Thyroid gland (tissue), 4 donors: ENCODE measurements around the gene ADAMTS17. TPM values are rescaled to one million over a fixed set of nuclear protein-coding genes. Genes with fewer than 3 reads are reported as not detected.

Source experiments
- DNase-seq, 2 donors: peaks; one replicate each; pipeline ENCODE4 v3.0.0-alpha.2; 2019
- H3K27ac ChIP-seq, 3 donors: fragments of 200-600 bp; sonication (generic); 1 replicate in 2 of 3; 2 replicates in 1 of 3; pipeline ENCODE4 v1.5.1; 2016 to 2019; ENCODE audit warnings: mild to moderate bottlenecking in 1 of 3, moderate library complexity in 1 of 3
- H3K27me3 ChIP-seq: fragments of 200-600 bp; sonication (generic); one replicate; pipeline ENCODE4 v1.5.1; 2019
- H3K36me3 ChIP-seq, 2 donors: fragments of 200-600 bp; sonication (generic); one replicate each; pipeline ENCODE4 v1.5.1; 2016 to 2019
- H3K4me1 ChIP-seq, 2 donors: fragments of 200-600 bp; sonication (generic); one replicate each; pipeline ENCODE4 v1.5.1; 2017 to 2019
- H3K4me3 ChIP-seq, 3 donors: fragments of 200-600 bp; sonication (generic); replicated peaks in 1 of 3; 1 replicate in 2 of 3; 2 replicates in 1 of 3; pipeline ENCODE4 v1.5.1; 2016; ENCODE audit warnings: mild to moderate bottlenecking in 1 of 3
- H3K9me3 ChIP-seq: fragments of 200-600 bp; sonication (generic); one replicate; pipeline ENCODE4 v1.5.1; 2017
- POLR2A ChIP-seq, 2 donors: fragments of 450-650 bp; IDR thresholded peaks; one replicate each; pipeline ENCODE4 v1.6.1; 2017; ENCODE audit warnings: antibody characterized with exemption in 2 of 2, mild to moderate bottlenecking in 2 of 2, moderate library complexity in 1 of 2
- WGBS, 2 donors: methylation state at CpG; one replicate each; pipeline ENCODE4 v1.1.5; 2017; 5-methylcytosine and 5-hydroxymethylcytosine counted together
- intact Hi-C: fragments of 100-400 bp; cut with DNase I; formaldehyde crosslinking; loops from one replicate; pipeline ENCODE4 v1.15.1; 2023
- total RNA-seq, 4 donors: library from RNA; depleted of rRNA; stranded (reverse); fragments of >200 nt; gene quantifications; one replicate each; pipeline ENCODE4 v1.2.3, GENCODE V29; 2016
- TF ChIP-seq, protein P1 (sequence below), 6 experiments: fragments of 200-600 bp in 3 of 6; fragments of 450-650 bp in 3 of 6; sonication (generic) in 3 of 6; IDR thresholded peaks; one replicate each; pipeline ENCODE4 v1.5.1; 2016 to 2019; ENCODE audit warnings: antibody characterized with exemption in 6 of 6, mild to moderate bottlenecking in 2 of 6, inconsistent platforms in 1 of 6, moderate library complexity in 1 of 6

The ADAMTS17 gene
- total RNA-seq, 4 donors from 2014 or later = 3.5 to 667 (median 5.3) TPM

DNA sequence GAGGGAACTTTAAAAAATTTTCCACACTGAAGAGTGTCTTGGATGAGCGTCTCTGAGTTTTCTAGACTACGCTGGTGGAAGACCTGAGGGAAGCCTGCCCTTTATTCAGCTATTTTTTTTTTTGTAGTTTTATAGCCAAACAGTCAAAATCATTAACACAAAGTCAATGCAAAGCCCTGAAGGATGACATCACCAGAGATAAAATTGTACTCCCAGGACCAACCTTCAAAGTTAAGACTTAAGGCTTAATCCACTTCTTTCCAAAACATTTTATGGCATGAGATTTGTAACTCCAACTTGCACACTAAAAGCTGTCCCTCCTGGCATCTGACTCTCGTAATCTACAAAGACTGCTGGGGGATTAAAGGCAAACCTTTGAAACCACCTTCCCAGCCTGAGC lies 345.1 kb downstream of the ADAMTS17 start:
- Histone ChIP-seq H3K27ac (no peak overlapping the region), H3K9me3 (no peaks in the 10 kb centered on the region), H3K36me3 (no peaks in the 10 kb centered on the region), H3K27me3 (no peaks in the 10 kb centered on the region), H3K4me3 (no peak overlapping the region), H3K4me1 (no peaks in the 10 kb centered on the region)
- intact Hi-C loops = no loop called here
- no peak for DNase-seq
- TF ChIP-seq, protein P1, sequence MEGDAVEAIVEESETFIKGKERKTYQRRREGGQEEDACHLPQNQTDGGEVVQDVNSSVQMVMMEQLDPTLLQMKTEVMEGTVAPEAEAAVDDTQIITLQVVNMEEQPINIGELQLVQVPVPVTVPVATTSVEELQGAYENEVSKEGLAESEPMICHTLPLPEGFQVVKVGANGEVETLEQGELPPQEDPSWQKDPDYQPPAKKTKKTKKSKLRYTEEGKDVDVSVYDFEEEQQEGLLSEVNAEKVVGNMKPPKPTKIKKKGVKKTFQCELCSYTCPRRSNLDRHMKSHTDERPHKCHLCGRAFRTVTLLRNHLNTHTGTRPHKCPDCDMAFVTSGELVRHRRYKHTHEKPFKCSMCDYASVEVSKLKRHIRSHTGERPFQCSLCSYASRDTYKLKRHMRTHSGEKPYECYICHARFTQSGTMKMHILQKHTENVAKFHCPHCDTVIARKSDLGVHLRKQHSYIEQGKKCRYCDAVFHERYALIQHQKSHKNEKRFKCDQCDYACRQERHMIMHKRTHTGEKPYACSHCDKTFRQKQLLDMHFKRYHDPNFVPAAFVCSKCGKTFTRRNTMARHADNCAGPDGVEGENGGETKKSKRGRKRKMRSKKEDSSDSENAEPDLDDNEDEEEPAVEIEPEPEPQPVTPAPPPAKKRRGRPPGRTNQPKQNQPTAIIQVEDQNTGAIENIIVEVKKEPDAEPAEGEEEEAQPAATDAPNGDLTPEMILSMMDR (IDR thresholded peaks at IDR 0.05) = no peak
- TF ChIP-seq POLR2A (IDR thresholded peaks at IDR 0.05) = no peak
- 93 to 99% methylated on average over 3 of the region's 3 CpGs for WGBS, 2 donors

DNA sequence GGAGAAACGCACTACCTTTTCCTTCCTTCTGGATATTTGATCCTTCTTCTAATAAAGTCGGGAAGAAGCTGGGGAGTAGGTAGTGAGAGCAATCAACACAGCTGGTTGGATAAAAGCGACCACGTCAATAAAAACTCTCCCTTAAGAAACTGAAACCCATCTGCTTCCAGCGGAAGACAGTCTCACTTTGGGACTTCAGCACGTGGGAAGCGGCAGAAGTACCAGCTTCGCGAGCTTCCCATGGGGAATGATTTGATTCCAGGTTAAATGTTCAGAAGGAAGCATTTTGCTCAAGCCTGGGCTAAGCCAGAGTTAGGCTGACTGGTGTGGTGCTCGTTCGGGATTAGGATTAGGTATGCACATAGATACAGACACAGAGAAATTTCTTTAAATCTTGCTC lies 346.2 kb downstream of the ADAMTS17 start:
- 70 to 74% methylated on average over 11 of the region's 11 CpGs for WGBS, 2 donors
- DNase-seq = no peak
- TF ChIP-seq POLR2A (IDR thresholded peaks at IDR 0.05) = no peak
- TF ChIP-seq, protein P1 (IDR thresholded peaks at IDR 0.05) = no peak
- Histone ChIP-seq H3K4me1 (no peaks in the 10 kb centered on the region), H3K27me3 (no peaks in the 10 kb centered on the region), H3K36me3 (no peaks in the 10 kb centered on the region), H3K9me3 (no peaks in the 10 kb centered on the region), H3K4me3 (no peak overlapping the region), H3K27ac (no peak overlapping the region)
- intact Hi-C loops = no loop called here

DNA sequence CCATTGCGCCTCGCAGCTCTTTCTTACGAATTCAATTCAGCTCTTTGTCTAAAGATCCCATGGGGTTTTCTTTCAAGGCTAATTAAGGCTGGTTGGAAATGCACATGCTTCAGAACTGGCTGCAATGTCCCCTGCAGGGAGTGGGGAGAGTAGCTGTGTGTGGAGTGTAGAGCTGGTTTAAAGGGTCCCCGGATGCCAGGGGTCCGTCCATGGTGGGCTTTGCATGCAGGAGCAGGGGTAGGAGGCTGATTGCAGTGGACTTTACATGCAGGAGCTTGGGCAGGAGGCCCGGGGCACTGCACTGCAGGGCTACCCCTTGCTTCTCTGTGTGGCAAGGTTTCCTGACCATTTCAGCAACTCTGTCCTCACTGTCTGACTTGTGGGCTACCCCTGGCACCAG lies 346.9 kb downstream of the ADAMTS17 start:
- intact Hi-C loops = no loop called here
- DNase-seq = no peak
- Histone ChIP-seq H3K4me3 (no peak overlapping the region), H3K27ac (no peak overlapping the region), H3K9me3 (no peaks in the 10 kb centered on the region), H3K4me1 (no peaks in the 10 kb centered on the region), H3K27me3 (no peaks in the 10 kb centered on the region), H3K36me3 (no peaks in the 10 kb centered on the region)
- WGBS, 2 donors = 70 to 71% methylated on average over 6 of the region's 6 CpGs
- TF ChIP-seq, protein P1 (IDR thresholded peaks at IDR 0.05) = no peak
- TF ChIP-seq POLR2A (IDR thresholded peaks at IDR 0.05) = no peak

DNA sequence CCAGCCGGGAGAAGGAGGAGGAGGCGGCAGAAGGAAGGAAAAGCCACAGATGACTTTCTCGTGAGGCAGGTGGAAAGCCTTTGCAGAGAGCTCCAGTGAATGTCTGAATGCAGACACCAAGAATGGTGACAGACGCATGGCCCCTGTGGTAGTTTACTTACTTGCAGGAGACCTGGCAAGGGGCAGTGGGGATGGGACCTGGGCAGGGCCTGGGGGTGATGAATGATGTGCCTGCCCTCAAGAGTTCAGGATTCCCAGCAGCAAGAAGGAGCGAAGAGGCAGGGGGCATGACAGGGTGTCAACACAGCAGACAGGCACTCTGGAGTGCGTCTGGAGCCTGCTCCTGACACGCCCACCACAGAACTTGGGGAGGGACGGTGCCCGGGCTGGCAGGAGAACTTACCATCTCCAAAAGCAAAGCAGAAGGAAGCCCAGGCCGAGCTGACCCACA lies 348.1 kb downstream of the ADAMTS17 start:
- Histone ChIP-seq H3K27me3 (no peaks in the 10 kb centered on the region), H3K4me1 (no peaks in the 10 kb centered on the region), H3K9me3 (no peaks in the 10 kb centered on the region), H3K27ac (no peak overlapping the region), H3K36me3 (no peaks in the 10 kb centered on the region), H3K4me3 (no peak overlapping the region)
- intact Hi-C loops = no loop called here
- TF ChIP-seq, protein P1 (IDR thresholded peaks at IDR 0.05) = no peak
- no peak for TF ChIP-seq POLR2A (IDR thresholded peaks at IDR 0.05)
- 86 to 89% methylated on average over 10 of the region's 10 CpGs for WGBS, 2 donors
- DNase-seq = no peak

DNA sequence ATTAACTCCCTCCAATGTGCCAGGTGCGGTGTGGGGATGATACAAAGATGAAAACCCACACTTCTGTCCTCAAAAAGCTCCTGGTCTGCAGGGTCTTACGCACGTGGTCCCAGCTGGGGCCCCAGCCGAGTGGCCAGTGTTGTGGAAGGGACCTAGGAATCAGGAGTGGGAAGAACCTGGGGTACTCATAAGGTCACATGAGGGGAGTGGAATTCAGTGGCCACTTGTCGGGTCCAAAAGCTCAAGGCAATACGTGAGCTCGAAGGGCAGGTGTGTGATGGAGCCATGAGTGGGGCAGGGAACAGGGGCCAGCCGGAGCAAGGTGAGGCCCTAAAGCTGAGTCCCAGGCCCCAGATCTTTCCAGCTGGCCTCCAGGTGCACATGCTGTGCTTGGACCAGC lies 348.5 kb downstream of the ADAMTS17 start:
- H3K9me3 ChIP-seq = no peaks in the 10 kb centered on the region
- no peaks in the 10 kb centered on the region for H3K36me3 ChIP-seq
- H3K27me3 ChIP-seq = no peaks in the 10 kb centered on the region
- WGBS, 2 donors = 88 to 95% methylated on average over 8 of the region's 8 CpGs
- no peak for TF ChIP-seq POLR2A (IDR thresholded peaks at IDR 0.05)
- TF ChIP-seq, protein P1 (IDR thresholded peaks at IDR 0.05) = no peak
- no peak overlapping the region for H3K27ac ChIP-seq
- DNase-seq = no peak
- H3K4me1 ChIP-seq = no peaks in the 10 kb centered on the region
- no peak overlapping the region for H3K4me3 ChIP-seq
- intact Hi-C loops = no loop called here
